Fibroblast of skin of right biceps (primary cell): ENCODE results near the gene BOLA1.
"Not testable (repeated sequence)": the region's sequence is repeated elsewhere in the genome, so short reads cannot be mapped to it uniquely, and the experiment has no call there.

Source experiments
- DNase-seq: peaks from one replicate; pipeline ENCODE4 v3.0.0-alpha.2; 2013

BOLA1 gene

GRCh38 chr1:149932474-149932873, 33.1 kb downstream of the BOLA1 start:
- DNase-seq = no peak

GRCh38 chr1:149933208-149933607, 33.8 kb downstream of the BOLA1 start:
- no peak for DNase-seq

- DNase-seq = no peak
Observed at GRCh38 chr1:149934356-149934755, 35.0 kb downstream of the BOLA1 start.

GRCh38 chr1:149936170-149936991, 37.0 kb downstream of the BOLA1 start, which contains the start of gene MTMR11:
Gene MTMR11 (minus strand): TSS chr1:149936879. CDS start chr1:149936647, 232 bp downstream.
- DNase-seq = peak; percentile 55

- DNase-seq = peak; percentile 51
Observed at GRCh38 chr1:149936992-149937705, 37.8 kb downstream of the BOLA1 start.

GRCh38 chr1:149937759-149938158, 38.4 kb downstream of the BOLA1 start:
- DNase-seq = no peak

GRCh38 chr1:149938668-149939003, 39.3 kb downstream of the BOLA1 start:
- DNase-seq = not testable (repeated sequence)

- DNase-seq = no peak
Observed at GRCh38 chr1:149940427-149940826, 41.1 kb downstream of the BOLA1 start.

- DNase-seq = peak; percentile 36
Observed at GRCh38 chr1:149942207-149942606, 42.8 kb downstream of the BOLA1 start.

- DNase-seq = no peak
Observed at GRCh38 chr1:149942885-149943284, 43.5 kb downstream of the BOLA1 start.

- no peak for DNase-seq
Observed at GRCh38 chr1:149945206-149945605, 45.8 kb downstream of the BOLA1 start.

- no peak for DNase-seq
Observed at GRCh38 chr1:149949911-149950310, 50.5 kb downstream of the BOLA1 start.
